Suprapubic skin (tissue), 4 donors: ENCODE measurements around the gene PLAAT4.

Experiments used
- EP300 ChIP-seq: sonication (generic); formaldehyde crosslinking; IDR thresholded peaks from one replicate; pipeline ENCODE4 v1.6.1; 2017; ENCODE audit warnings: antibody characterized with exemption
- POLR2A ChIP-seq, 2 donors: fragments of 450-650 bp; IDR thresholded peaks; one replicate each; pipeline ENCODE4 v1.6.1; 2017; ENCODE audit warnings: antibody characterized with exemption in 2 of 2, mild to moderate bottlenecking in 2 of 2, moderate library complexity in 2 of 2
- POLR2AphosphoS5 ChIP-seq, 3 donors: sonication (generic); formaldehyde crosslinking; IDR thresholded peaks; one replicate each; pipeline ENCODE4 v1.6.1; 2017; ENCODE audit warnings: antibody characterized with exemption in 3 of 3
- TF ChIP-seq, protein P1 (sequence below), 2 donors: fragments of 200-600 bp in 1 of 2; fragments of 450-650 bp in 1 of 2; sonication (generic) in 1 of 2; IDR thresholded peaks; one replicate each; pipeline ENCODE4 v1.5.1; 2016 to 2019; ENCODE audit warnings: antibody characterized with exemption in 2 of 2, mild to moderate bottlenecking in 1 of 2, moderate library complexity in 1 of 2

DNA sequence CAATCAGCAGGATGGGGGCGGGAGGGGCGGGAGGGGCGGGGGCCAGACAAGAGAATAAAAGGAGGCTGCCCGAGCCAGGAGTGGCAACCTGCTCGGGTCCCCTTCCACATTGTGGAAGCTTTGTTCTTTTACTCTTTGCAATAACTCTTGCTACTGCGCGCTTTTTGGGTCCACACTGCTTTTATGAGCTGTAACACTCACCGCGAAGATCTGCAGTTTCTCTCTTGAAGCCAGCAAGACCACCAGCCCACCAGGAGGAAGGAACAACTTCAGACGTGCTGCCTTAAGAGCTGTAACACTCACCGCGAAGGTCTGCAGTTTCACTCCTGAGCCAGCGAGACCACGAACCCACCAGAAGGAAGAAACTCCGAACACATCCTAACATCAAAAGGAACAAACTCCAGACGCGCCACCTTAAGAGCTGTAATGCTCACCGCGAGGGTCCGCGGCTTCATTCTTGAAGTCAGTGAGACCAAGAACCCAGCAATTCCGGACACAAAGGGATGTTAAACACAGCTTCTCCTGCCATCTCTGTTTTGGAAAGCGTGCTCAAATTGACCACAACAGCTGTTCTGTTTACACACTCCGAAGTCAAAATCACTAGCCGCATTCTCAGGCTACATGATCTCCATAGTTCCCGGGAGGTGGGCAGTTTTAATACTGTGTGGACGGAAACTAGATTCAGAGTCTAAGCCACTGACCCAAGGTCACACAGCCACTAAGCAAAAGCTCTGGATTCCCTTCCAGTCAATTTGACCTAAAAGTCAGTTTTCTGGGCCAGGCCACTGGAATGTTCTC, 14.7 kb downstream of the PLAAT4 start:
- TF ChIP-seq, protein P1, sequence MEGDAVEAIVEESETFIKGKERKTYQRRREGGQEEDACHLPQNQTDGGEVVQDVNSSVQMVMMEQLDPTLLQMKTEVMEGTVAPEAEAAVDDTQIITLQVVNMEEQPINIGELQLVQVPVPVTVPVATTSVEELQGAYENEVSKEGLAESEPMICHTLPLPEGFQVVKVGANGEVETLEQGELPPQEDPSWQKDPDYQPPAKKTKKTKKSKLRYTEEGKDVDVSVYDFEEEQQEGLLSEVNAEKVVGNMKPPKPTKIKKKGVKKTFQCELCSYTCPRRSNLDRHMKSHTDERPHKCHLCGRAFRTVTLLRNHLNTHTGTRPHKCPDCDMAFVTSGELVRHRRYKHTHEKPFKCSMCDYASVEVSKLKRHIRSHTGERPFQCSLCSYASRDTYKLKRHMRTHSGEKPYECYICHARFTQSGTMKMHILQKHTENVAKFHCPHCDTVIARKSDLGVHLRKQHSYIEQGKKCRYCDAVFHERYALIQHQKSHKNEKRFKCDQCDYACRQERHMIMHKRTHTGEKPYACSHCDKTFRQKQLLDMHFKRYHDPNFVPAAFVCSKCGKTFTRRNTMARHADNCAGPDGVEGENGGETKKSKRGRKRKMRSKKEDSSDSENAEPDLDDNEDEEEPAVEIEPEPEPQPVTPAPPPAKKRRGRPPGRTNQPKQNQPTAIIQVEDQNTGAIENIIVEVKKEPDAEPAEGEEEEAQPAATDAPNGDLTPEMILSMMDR (IDR thresholded peaks at IDR 0.05): no peak
- no peak for TF ChIP-seq POLR2A (IDR thresholded peaks at IDR 0.05)
- TF ChIP-seq EP300: no peak
- TF ChIP-seq POLR2AphosphoS5 (IDR thresholded peaks at IDR 0.05): no peak
